Lung (tissue), 12 donors: ENCODE results near the gene XYLT1. TPM values are rescaled to one million over a fixed set of nuclear protein-coding genes. Genes with fewer than 3 reads are reported as not detected.

Experiments used
- ATAC-seq: fragments of 200-7000 bp; cut with Tn5 transposase; one replicate; pipeline ENCODE4 v1.9.1; 2020; ENCODE audit warnings: moderate number of reproducible peaks; ENCODE audit not compliant: insufficient read depth, low FRiP score
- DNase-seq, 3 donors: peaks; one replicate each; pipeline ENCODE4 v3.0.0-alpha.2; 2013 to 2017
- H3K27ac ChIP-seq, 2 donors: one replicate each; pipeline ENCODE4 v1.5.1; 2013; ENCODE audit warnings: mild to moderate bottlenecking in 2 of 2, moderate library complexity in 2 of 2, control low read depth in 1 of 2, inconsistent platforms in 1 of 2, low read depth in 1 of 2, low read length in 1 of 2
- H3K27me3 ChIP-seq, 3 donors: one replicate each; pipeline ENCODE4 v1.5.1; 2013; ENCODE audit warnings: low read length in 2 of 3; ENCODE audit not compliant: control insufficient read depth in 3 of 3, insufficient read depth in 3 of 3
- H3K36me3 ChIP-seq, 4 donors: one replicate each; pipeline ENCODE4 v1.5.1; 2013; ENCODE audit warnings: low read length in 4 of 4, mild to moderate bottlenecking in 1 of 4, moderate library complexity in 1 of 4; ENCODE audit not compliant: control insufficient read depth in 4 of 4, insufficient read depth in 4 of 4
- H3K4me1 ChIP-seq, 5 donors: one replicate each; pipeline ENCODE4 v1.5.1; 2013; ENCODE audit warnings: low read length in 5 of 5, mild to moderate bottlenecking in 2 of 5, moderate library complexity in 1 of 5; ENCODE audit not compliant: control insufficient read depth in 5 of 5, insufficient read depth in 5 of 5
- H3K4me3 ChIP-seq: one replicate; pipeline ENCODE4 v1.5.1; 2013; ENCODE audit warnings: mild to moderate bottlenecking, control low read depth, moderate library complexity
- H3K9ac ChIP-seq, 2 donors: one replicate each; pipeline ENCODE4 v1.5.1; 2013; ENCODE audit warnings: low read length in 2 of 2, control low read depth in 1 of 2; ENCODE audit not compliant: insufficient read depth in 1 of 2
- H3K9me3 ChIP-seq, 4 donors: one replicate each; pipeline ENCODE4 v1.5.1; 2013; ENCODE audit warnings: low read length in 3 of 4, mild to moderate bottlenecking in 1 of 4, moderate library complexity in 1 of 4; ENCODE audit not compliant: control insufficient read depth in 4 of 4, insufficient read depth in 3 of 4
- CTCF ChIP-seq: IDR thresholded peaks from 2 replicates; pipeline ENCODE4 v1.5.1; 2012; ENCODE audit warnings: mild to moderate bottlenecking; ENCODE audit errors: control extremely low read depth, extremely low read depth
- WGBS, 2 donors: extraction: QIAGEN DNeasy Blood & Tissue Kit; methylation state at CpG; one replicate each; pipeline ENCODE4 v1.1.7; 2013; 5-methylcytosine and 5-hydroxymethylcytosine counted together
- polyA plus RNA-seq, 2 donors: library from polyadenylated mRNA; stranded (reverse); fragments of 200-250 nt; gene quantifications; one replicate each; pipeline ENCODE4 v1.2.1, GENCODE V29; 2013
- total RNA-seq, 2 donors: library from RNA; depleted of rRNA in 1 of 2; stranded (reverse); fragments of >200 nt in 1 of 2; gene quantifications; one replicate each; pipeline ENCODE4 v1.2.1, GENCODE V29; 2014 to 2021
- donor health status: control.
- donor health status: control.
- donor health status: Bipolar disorder and iron deficiency.
- donor health status: healthy.
- donor health status: DM: yes; HTN: yes; CAD: no.

Gene XYLT1
- total and polyA plus RNA-seq, 4 donors: 1.4 to 11.5 (median 6.9) TPM

- no peaks in the 10 kb centered on the region for H3K9me3 ChIP-seq
- H3K36me3 ChIP-seq: no peaks in the 10 kb centered on the region
- peaks cover 4 to 15% (median 7%) of the 10 kb centered on the region in 5 donors for H3K4me1 ChIP-seq
- H3K27me3 ChIP-seq: no peaks in the 10 kb centered on the region
- 2 to 7% methylated on average over 5 of the region's 5 CpGs for WGBS, 2 donors
- H3K27ac ChIP-seq: peak overlapping the region in 1 of 2 donors; percentile 39
- no peak overlapping the region for H3K9ac ChIP-seq
- DNase-seq (peak; percentile 73 to 87 (median 73)), ATAC-seq (peak; percentile 51)
- no peak for TF ChIP-seq CTCF
- no peak overlapping the region for H3K4me3 ChIP-seq
Measured at GRCh38 chr16:17345043-17345442, 125.7 kb downstream of the XYLT1 start.

GRCh38 chr16:17343728-17344127 is 127.0 kb downstream of the XYLT1 start:
- ATAC-seq (no peak), DNase-seq (no peak)
- H3K27me3 ChIP-seq: no peaks in the 10 kb centered on the region
- peak overlapping the region in 1 of 2 donors; percentile 61 for H3K27ac ChIP-seq
- H3K4me3 ChIP-seq: no peak overlapping the region
- H3K9ac ChIP-seq: no peak overlapping the region
- 20 to 41% methylated on average over 8 of the region's 8 CpGs for WGBS, 2 donors
- no peak for TF ChIP-seq CTCF
- no peaks in the 10 kb centered on the region for H3K9me3 ChIP-seq
- no peaks in the 10 kb centered on the region for H3K36me3 ChIP-seq
- H3K4me1 ChIP-seq: peaks cover 4 to 15% (median 7%) of the 10 kb centered on the region in 5 donors

GRCh38 chr16:17343028-17343427 is 127.7 kb downstream of the XYLT1 start:
- ATAC-seq: no peak
- no peaks in the 10 kb centered on the region for H3K27me3 ChIP-seq
- no peak for TF ChIP-seq CTCF
- no peaks in the 10 kb centered on the region for H3K9me3 ChIP-seq
- peaks cover 4 to 15% (median 7%) of the 10 kb centered on the region in 5 donors for H3K4me1 ChIP-seq
- WGBS, 2 donors: 40 to 65% methylated on average over 10 of the region's 10 CpGs
- no peak for DNase-seq
- H3K27ac ChIP-seq: no peak overlapping the region
- H3K36me3 ChIP-seq: no peaks in the 10 kb centered on the region
- no peak overlapping the region for H3K4me3 ChIP-seq
- no peak overlapping the region for H3K9ac ChIP-seq

GRCh38 chr16:17342031-17342430 is 128.7 kb downstream of the XYLT1 start:
- Histone ChIP-seq H3K9ac (no peak overlapping the region), H3K4me3 (no peak overlapping the region), H3K4me1 (peaks cover 4 to 10% (median 5%) of the 10 kb centered on the region in 5 donors), H3K27me3 (no peaks in the 10 kb centered on the region), H3K27ac (peak overlapping the region in 1 of 2 donors; percentile 6), H3K36me3 (no peaks in the 10 kb centered on the region), H3K9me3 (no peaks in the 10 kb centered on the region)
- ATAC-seq (no peak), DNase-seq (no peak)
- no peak for TF ChIP-seq CTCF
- WGBS, 2 donors: 47 to 79% methylated on average over 2 of the region's 2 CpGs
